Central memory CD8-positive, alpha-beta T cell (primary cell): ENCODE measurements around the gene SIGLEC11.
"Not testable (repeated sequence)": the region's sequence is repeated elsewhere in the genome, so short reads cannot be mapped to it uniquely, and the experiment has no call there.

ENCODE experiments used
- ATAC-seq: fragments of 150-1000 bp; cut with Tn5 transposase; replicated peaks from 2 replicates; pipeline ENCODE4 v1.10.0; 2022; ENCODE audit warnings: mild to moderate bottlenecking, moderate FRiP score, moderate number of reproducible peaks; ENCODE audit not compliant: poor library complexity, severe bottlenecking; ENCODE audit errors: extremely low read depth
- DNase-seq, 2 donors: peaks; one replicate each; pipeline ENCODE4 v3.0.0; 2021; ENCODE audit warnings: low spot score in 2 of 2
- H3K27ac Mint-ChIP-seq: one replicate; pipeline ENCODE4 v1.8.0; 2022; ENCODE audit warnings: low read depth, mild to moderate bottlenecking, moderate library complexity, mixed read lengths
- H3K27me3 Mint-ChIP-seq: one replicate; pipeline ENCODE4 v1.8.0; 2022; ENCODE audit warnings: mixed read lengths
- H3K36me3 Mint-ChIP-seq: one replicate; pipeline ENCODE4 v1.8.0; 2022; ENCODE audit warnings: mild to moderate bottlenecking, moderate library complexity, mixed read lengths; ENCODE audit not compliant: insufficient read depth
- H3K4me1 Mint-ChIP-seq: one replicate; pipeline ENCODE4 v1.8.0; 2022; ENCODE audit warnings: mixed read lengths
- H3K4me3 Mint-ChIP-seq: one replicate; pipeline ENCODE4 v1.8.0; 2022; ENCODE audit warnings: mild to moderate bottlenecking, moderate library complexity, mixed read lengths
- H3K9me3 Mint-ChIP-seq: one replicate; pipeline ENCODE4 v1.8.0; 2022; ENCODE audit warnings: mixed read lengths

Gene SIGLEC11

DNA sequence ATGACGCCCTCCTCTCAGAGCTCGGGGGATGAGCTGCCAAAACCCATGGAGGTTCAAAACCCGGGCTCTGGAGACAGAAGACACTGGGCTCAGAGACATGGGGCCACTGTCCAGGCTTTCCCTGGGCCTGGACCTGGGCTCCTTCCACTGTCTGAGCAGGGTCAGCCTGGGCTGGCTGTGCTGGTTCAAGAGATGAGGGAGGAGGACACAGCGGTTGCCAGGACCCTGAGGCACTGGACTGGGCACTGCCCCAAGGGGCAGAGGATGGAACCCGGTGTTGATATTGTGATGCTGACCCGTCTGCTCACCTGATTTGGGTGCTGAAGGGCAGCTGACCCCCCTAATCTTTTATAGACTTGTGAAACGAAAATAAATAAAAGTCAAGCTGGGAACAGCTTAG is 14.1 kb upstream of the SIGLEC11 start:
- peaks cover 5% of the 10 kb centered on the region for H3K4me1 Mint-ChIP-seq
- H3K4me3 Mint-ChIP-seq: no peak overlapping the region
- DNase-seq: no peak
- peaks cover 10% of the 10 kb centered on the region for H3K36me3 Mint-ChIP-seq
- H3K27me3 Mint-ChIP-seq: no peaks in the 10 kb centered on the region
- no peak for ATAC-seq
- no peaks in the 10 kb centered on the region for H3K9me3 Mint-ChIP-seq
- H3K27ac Mint-ChIP-seq: no peak overlapping the region

DNA sequence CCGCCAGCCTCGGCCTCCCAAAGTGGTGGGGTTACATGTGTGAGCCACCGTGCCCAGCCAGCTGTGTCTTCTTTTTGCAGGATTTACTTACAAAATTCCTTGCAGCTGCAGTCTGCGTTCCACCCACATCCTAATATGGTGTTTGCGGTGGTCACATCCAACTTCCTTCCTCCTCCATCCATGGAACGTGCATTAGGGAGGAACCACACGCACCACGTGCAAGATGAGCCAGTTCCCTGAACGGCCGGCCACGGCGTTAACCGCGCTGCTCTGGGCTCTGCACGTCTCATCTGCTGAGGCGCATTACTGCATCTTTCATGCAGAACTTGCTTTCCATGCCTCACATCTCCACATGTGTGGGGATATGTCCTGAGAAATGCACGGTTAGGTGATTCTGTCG is 13.0 kb upstream of the SIGLEC11 start:
- H3K9me3 Mint-ChIP-seq: no peaks in the 10 kb centered on the region
- H3K27me3 Mint-ChIP-seq: peaks cover 2% of the 10 kb centered on the region
- peak overlapping the region; percentile 63 for H3K27ac Mint-ChIP-seq
- DNase-seq (no peak), ATAC-seq (no peak)
- peaks cover 5% of the 10 kb centered on the region for H3K4me1 Mint-ChIP-seq
- H3K4me3 Mint-ChIP-seq: no peak overlapping the region
- peaks cover 8% of the 10 kb centered on the region for H3K36me3 Mint-ChIP-seq

DNA sequence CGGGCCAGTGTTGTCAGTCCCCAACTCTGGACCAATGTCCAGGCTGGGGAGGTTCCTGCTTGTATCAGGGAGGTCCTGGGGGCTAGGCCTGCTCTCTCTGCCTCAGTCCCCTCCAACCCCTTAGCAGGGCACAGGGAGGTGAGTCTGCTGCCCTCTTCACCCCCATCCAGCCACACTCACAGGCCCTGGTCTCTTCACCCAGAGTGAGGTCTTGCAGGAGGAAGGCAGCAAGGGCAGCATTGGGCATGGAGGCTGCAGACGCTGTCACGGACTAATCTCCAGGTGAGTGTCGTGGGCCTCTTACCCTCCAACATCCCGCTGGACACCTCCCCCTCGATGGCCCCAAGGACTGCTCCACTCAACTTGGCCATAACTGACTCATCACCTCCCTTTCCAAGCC is 11.9 kb upstream of the SIGLEC11 start:
- Mint-ChIP-seq H3K4me3 (no peak overlapping the region), H3K9me3 (no peaks in the 10 kb centered on the region), H3K27me3 (peaks cover 8% of the 10 kb centered on the region), H3K27ac (no peak overlapping the region), H3K36me3 (peaks cover 8% of the 10 kb centered on the region), H3K4me1 (peaks cover 5% of the 10 kb centered on the region)
- DNase-seq (no peak), ATAC-seq (no peak)

DNA sequence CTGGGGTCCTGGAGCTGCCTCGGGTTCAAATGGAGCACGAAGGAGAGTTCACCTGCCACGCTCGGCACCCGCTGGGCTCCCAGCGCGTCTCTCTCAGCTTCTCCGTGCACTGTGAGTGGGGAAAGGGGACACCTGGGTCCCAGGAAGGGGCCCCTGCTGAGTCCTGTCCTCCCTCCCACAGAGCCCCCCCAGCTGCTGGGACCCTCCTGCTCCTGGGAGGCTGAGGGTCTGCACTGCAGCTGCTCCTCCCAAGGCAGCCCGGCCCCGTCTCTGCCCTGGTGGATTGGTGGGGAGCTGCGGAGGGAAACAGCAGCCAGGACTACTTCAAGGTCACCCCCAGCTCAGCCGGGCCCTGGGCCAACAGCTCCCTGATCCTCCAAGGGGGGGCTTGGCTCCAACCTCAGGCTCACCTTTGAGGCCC is 11.0 kb upstream of the SIGLEC11 start:
- no peak for ATAC-seq
- no peak for DNase-seq
- Mint-ChIP-seq H3K36me3 (peaks cover 8% of the 10 kb centered on the region), H3K4me1 (peaks cover 5% of the 10 kb centered on the region), H3K27me3 (peaks cover 8% of the 10 kb centered on the region), H3K4me3 (no peak overlapping the region), H3K9me3 (no peaks in the 10 kb centered on the region), H3K27ac (peak overlapping the region; percentile 29)

DNA sequence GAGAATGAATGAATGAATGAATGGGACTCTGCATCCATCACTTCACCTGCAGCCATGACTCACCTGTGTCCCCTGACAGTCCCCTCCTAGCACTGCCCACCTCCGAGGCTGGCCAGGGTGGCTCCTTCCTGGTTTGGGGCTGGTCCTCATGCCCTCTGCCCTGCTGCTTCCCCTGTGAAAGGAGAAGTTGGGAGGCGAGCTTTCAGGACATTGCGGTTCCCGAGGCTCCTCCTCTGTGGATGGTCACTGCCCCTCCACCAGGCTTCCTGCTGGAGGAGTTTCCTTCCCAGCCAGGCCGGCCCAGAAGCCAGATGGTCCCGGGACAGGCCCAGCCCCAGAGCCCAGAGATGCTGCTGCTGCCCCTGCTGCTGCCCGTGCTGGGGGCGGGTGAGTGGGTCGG is 8.4 kb upstream of the SIGLEC11 start:
- not testable (repeated sequence) for H3K9me3 Mint-ChIP-seq

DNA sequence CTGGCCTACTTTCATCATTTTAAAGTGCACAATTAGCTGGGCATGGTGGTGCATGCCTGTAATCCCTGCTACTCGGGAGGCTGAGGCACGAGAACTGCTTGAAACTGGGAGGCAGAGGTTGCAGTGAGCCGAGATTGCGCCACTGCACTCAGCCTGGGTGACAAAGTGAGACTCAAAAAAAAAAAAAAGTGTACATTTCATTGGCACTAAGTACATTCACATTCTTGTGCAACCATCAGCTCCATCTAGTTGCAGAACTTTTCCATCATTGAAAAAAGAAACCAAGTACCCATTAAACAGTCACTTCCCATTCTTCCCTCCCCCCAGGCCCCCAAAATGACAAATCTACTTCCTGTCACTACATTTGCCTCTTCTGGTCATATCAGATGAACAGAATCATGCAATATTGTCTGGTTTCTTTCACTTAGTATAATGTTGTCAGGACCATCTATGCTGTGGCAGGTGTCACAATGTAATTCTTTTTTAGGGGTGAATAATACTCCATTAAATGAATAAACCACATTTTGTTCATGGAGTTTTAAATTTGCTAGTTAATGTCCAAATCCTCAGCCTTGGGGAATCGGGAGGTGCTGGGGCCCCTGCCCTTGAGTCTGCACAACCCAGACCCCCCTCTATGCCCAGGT is 7.4 kb upstream of the SIGLEC11 start:
- H3K4me1 Mint-ChIP-seq: no peaks in the 10 kb centered on the region
- H3K27ac Mint-ChIP-seq: no peak overlapping the region
- no peak for DNase-seq
- peaks cover 26% of the 10 kb centered on the region for H3K27me3 Mint-ChIP-seq
- H3K4me3 Mint-ChIP-seq: no peak overlapping the region
- no peak for ATAC-seq
- H3K9me3 Mint-ChIP-seq: no peaks in the 10 kb centered on the region
- no peaks in the 10 kb centered on the region for H3K36me3 Mint-ChIP-seq

More for the DNA sequence above, 8.4 kb upstream of the SIGLEC11 start:
- H3K4me1 Mint-ChIP-seq, H3K27ac Mint-ChIP-seq, ATAC-seq, DNase-seq, H3K4me3 Mint-ChIP-seq, H3K36me3 Mint-ChIP-seq: not testable (repeated sequence)
- H3K27me3 Mint-ChIP-seq: peaks cover 21% of the 10 kb centered on the region

DNA sequence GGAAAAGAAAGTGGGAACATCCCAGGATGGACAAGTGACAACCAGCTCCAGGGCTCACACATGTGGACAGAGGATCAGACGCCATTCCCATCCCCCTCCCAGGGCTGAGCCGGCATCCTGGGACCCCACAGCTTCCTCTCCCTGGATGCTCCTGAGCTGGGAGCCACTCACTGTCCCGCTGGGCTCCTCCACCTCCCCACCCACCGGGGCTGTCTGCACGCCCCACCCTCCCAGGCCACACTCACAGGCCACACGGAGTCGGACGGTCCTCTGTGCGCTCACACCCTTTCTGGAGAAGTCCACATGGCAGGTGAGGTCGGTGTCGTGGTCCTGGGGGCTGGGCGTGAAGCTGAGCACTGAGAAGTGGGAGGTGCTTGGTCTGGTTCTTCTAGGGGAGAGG is 1.1 kb downstream of the SIGLEC11 start:
- not testable (repeated sequence) for ATAC-seq, H3K9me3 Mint-ChIP-seq, H3K36me3 Mint-ChIP-seq, DNase-seq, H3K4me1 Mint-ChIP-seq, H3K27ac Mint-ChIP-seq, H3K4me3 Mint-ChIP-seq
- peaks cover 27% of the 10 kb centered on the region for H3K27me3 Mint-ChIP-seq

DNA sequence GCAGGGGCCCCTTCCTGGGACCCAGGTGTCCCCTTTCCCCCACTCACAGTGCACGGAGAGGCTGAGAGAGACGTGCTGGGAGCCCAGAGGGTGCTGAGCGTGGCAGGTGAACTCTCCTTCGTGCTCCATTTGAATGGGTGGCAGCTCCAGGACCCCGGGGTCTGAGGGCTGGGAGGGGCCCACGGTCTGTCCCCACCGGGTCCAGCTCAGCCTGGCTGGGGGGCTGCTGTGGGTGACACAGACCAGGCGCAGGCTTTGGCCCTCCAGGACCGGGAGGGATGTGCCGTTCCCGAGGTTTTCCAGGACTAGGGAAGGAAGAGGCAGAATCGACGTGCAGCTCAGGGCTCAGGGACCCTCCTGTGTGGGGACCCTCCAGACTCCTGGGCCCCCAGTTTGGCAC is 2.4 kb downstream of the SIGLEC11 start:
- ATAC-seq, H3K27ac Mint-ChIP-seq, H3K36me3 Mint-ChIP-seq, H3K4me1 Mint-ChIP-seq, H3K9me3 Mint-ChIP-seq, H3K4me3 Mint-ChIP-seq, DNase-seq: not testable (repeated sequence)
- peaks cover 36% of the 10 kb centered on the region for H3K27me3 Mint-ChIP-seq

DNA sequence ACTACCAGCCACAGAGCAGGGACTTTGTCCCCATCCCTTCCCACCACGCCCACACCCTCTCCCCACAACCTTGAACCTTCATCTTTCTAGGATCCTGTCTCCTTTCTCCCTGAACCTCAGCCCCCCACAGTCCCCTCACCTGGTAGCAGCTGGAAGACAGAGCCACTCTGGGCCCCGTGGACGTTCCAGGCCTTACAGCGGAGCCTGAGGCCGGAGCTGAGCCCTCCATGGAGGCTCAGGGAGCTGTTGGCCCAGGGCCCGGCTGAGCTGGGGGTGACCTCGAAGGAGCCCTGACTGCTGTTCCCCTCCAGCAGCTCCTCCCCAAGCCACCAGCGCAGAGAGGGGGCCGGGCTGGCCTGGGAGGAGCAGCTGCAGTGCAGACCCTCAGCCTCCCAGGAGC is 2.8 kb downstream of the SIGLEC11 start:
- H3K4me3 Mint-ChIP-seq, H3K9me3 Mint-ChIP-seq, ATAC-seq, DNase-seq, H3K27ac Mint-ChIP-seq, H3K4me1 Mint-ChIP-seq, H3K36me3 Mint-ChIP-seq: not testable (repeated sequence)
- peaks cover 36% of the 10 kb centered on the region for H3K27me3 Mint-ChIP-seq

DNA sequence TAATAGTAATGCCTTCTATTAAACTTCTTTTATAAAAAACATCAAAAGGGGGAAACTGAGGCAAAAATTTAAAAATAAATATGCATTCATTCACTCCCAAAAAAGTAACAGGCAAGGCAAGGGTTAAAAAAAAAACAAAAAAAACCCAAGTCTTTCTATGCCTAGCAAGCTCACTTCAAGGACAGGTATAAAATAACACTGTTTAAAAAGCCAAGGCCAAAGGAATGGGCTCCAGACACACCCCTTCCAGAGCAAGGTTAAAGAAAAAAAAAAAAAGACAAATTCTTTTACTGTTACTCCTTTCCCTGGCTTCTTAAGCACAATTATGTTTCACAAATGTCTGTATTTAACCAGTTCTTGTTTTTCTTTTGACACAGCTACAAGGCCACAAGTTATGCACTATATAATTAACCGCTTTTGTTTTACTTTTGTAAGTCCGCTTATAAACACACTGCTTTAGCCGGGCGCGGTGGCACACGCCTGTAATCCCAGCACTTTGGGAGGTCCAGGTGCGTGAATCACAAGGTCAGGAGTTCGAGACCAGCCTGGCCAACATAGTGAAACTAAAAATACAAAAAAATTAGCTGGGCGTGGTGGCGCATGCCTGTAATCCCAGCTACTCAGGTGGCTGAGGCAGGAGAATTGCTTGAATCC is 3.6 kb downstream of the SIGLEC11 start:
- ATAC-seq: no peak
- no peaks in the 10 kb centered on the region for H3K36me3 Mint-ChIP-seq
- H3K9me3 Mint-ChIP-seq: no peaks in the 10 kb centered on the region
- no peak overlapping the region for H3K27ac Mint-ChIP-seq
- no peak overlapping the region for H3K4me3 Mint-ChIP-seq
- DNase-seq: no peak
- no peaks in the 10 kb centered on the region for H3K4me1 Mint-ChIP-seq
- peaks cover 41% of the 10 kb centered on the region for H3K27me3 Mint-ChIP-seq

DNA sequence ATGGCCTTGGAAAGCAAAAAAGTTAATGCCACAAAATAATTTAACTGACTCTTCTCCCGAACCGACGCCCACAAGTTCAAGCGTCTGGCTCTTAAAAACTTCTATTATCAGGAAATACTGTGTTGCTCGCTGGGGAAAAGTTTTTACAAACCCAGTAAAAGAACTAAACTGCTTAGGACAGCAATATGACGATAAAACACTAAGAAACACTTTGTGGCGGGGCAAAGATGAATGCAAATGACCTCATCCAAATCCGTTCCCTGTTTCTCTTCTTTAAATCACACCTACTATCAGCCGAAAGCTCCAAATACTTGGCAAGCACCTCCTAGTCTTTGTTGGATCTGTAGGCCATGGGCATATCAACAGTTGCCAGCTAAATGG is 4.9 kb downstream of the SIGLEC11 start:
- Mint-ChIP-seq H3K27me3 (peaks cover 51% of the 10 kb centered on the region), H3K27ac (no peak overlapping the region), H3K36me3 (no peaks in the 10 kb centered on the region), H3K4me1 (no peaks in the 10 kb centered on the region), H3K4me3 (no peak overlapping the region), H3K9me3 (no peaks in the 10 kb centered on the region)
- ATAC-seq (no peak), DNase-seq (no peak)

DNA sequence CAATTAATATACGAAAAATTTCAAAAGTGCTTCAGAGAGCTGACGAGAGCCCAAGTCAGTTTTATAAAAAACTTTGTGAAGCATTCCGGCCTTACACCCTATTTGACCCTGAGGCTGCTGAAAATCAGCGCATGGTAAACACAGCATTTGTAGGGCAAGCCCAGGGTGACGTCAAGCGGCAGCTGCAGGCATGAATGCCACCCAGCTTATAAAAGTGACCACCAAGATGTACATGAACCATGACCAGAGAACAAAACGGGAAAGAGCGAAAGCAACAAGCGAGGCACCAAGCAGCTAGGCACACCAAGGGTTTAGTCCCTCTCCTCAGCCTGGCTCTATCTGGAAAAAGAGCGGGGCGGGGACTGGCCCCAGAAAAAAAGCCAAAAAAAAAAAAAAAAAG is 6.0 kb downstream of the SIGLEC11 start:
- Mint-ChIP-seq H3K4me1 (no peaks in the 10 kb centered on the region), H3K27me3 (peaks cover 63% of the 10 kb centered on the region), H3K4me3 (no peak overlapping the region), H3K36me3 (no peaks in the 10 kb centered on the region), H3K27ac (no peak overlapping the region), H3K9me3 (no peaks in the 10 kb centered on the region)
- DNase-seq (no peak), ATAC-seq (no peak)

DNA sequence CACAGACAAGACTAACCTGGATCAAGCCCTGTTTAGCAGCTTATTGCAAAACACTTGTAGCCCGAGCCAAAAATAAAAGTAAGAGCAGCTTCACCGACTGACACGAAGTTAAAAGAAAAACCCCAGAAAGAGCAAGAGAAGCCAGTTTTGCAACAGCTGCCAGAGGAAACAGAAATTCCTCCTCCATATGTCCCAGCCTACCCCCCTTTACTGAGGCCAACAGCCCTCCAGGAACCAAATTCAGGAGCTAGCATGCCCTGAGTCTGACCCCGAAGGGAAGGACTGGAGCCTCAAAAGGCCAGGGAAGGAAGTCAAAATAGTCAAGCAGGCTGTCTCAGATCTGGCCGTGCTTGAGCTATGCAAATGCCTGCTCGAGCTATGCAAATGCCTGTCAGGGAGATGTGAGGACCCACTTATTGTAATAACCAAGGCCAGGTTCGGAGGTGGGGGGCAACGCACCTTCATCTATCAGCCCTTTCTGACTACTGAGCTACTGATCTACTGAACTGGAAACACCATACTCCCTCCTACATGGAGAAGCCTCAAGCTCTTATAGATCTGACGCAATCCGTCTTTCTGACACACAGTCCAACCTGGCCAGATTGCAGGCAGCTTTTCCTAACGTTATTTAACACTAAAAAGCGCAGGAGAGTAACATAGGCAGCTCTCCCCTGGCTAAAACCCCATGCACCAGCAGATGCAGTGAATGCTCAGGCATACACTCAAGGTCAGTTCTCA is 6.7 kb downstream of the SIGLEC11 start:
- DNase-seq: no peak
- no peak overlapping the region for H3K4me3 Mint-ChIP-seq
- no peak for ATAC-seq
- no peaks in the 10 kb centered on the region for H3K9me3 Mint-ChIP-seq
- no peaks in the 10 kb centered on the region for H3K36me3 Mint-ChIP-seq
- peaks cover 68% of the 10 kb centered on the region for H3K27me3 Mint-ChIP-seq
- no peaks in the 10 kb centered on the region for H3K4me1 Mint-ChIP-seq
- H3K27ac Mint-ChIP-seq: no peak overlapping the region
